Sigmoid colon (tissue), 7 donors: ENCODE results near the gene GLCCI1. TPM values are rescaled to one million over a fixed set of nuclear protein-coding genes. Genes with fewer than 3 reads are reported as not detected.

ENCODE experiments used
- DNase-seq: peaks from one replicate; pipeline ENCODE4 v3.0.0-alpha.2; 2019
- H3K27ac ChIP-seq, 4 donors: fragments of 200-600 bp; sonication (generic); one replicate each; pipeline ENCODE4 v1.5.1; 2016 to 2019; ENCODE audit warnings: mild to moderate bottlenecking in 1 of 4
- H3K27me3 ChIP-seq, 3 donors: fragments of 200-600 bp; sonication (generic); one replicate each; pipeline ENCODE4 v1.5.1; 2019; ENCODE audit warnings: mild to moderate bottlenecking in 1 of 3
- H3K36me3 ChIP-seq, 4 donors: fragments of 200-600 bp; sonication (generic); one replicate each; pipeline ENCODE4 v1.5.1; 2016 to 2019
- H3K4me1 ChIP-seq, 4 donors: fragments of 200-600 bp; sonication (generic); one replicate each; pipeline ENCODE4 v1.5.1; 2017 to 2019
- H3K4me3 ChIP-seq, 4 donors: fragments of 200-600 bp; sonication (generic); one replicate each; pipeline ENCODE4 v1.5.1; 2017 to 2019; ENCODE audit warnings: mild to moderate bottlenecking in 2 of 4, moderate library complexity in 1 of 4
- H3K9me3 ChIP-seq, 4 donors: fragments of 200-600 bp in 3 of 4; sonication (generic) in 3 of 4; one replicate each; pipeline versions ENCODE4 v1.5.1 to v1.6.1; 2013 to 2019
- CTCF ChIP-seq, 4 experiments: fragments of 450-650 bp in 3 of 4; fragments of 200-600 bp in 1 of 4; IDR thresholded peaks; one replicate each; pipeline ENCODE4 v1.5.1; 2016 to 2019; ENCODE audit warnings: antibody characterized with exemption in 4 of 4, mild to moderate bottlenecking in 3 of 4, moderate library complexity in 2 of 4
- EP300 ChIP-seq, 4 donors: sonication (generic); formaldehyde crosslinking; IDR thresholded peaks; one replicate each; pipeline ENCODE4 v1.6.1; 2017; ENCODE audit warnings: antibody characterized with exemption in 4 of 4
- POLR2A ChIP-seq, 2 donors: fragments of 450-650 bp; IDR thresholded peaks; one replicate each; pipeline ENCODE4 v1.6.1; 2016; ENCODE audit warnings: antibody characterized with exemption in 2 of 2, mild to moderate bottlenecking in 2 of 2, moderate library complexity in 2 of 2
- POLR2AphosphoS5 ChIP-seq, 4 donors: sonication (generic); formaldehyde crosslinking; IDR thresholded peaks; one replicate each; pipeline ENCODE4 v1.6.1; 2017; ENCODE audit warnings: antibody characterized with exemption in 4 of 4
- WGBS, 2 donors: extraction: QIAGEN DNeasy Blood & Tissue Kit; methylation state at CpG; one replicate each; pipeline ENCODE4 v1.1.7; 2013; 5-methylcytosine and 5-hydroxymethylcytosine counted together
- intact Hi-C: fragments of 100-400 bp; cut with DNase I; formaldehyde crosslinking; loops from one replicate; pipeline ENCODE4 v1.15.1; 2023
- polyA plus RNA-seq, 3 donors: library from polyadenylated mRNA; stranded (reverse); fragments of 200-250 nt; gene quantifications; one replicate each; pipeline ENCODE4 v1.2.3, GENCODE V29; 2013
- total RNA-seq, 4 donors: library from RNA; depleted of rRNA; stranded (reverse); fragments of >200 nt; gene quantifications; one replicate each; pipeline ENCODE4 v1.1.0, GENCODE V29; 2016
- donor health status: healthy with polysubstance abuse.
- donor health status: Bipolar disorder and iron deficiency.
- donor health status: healthy.

The GLCCI1 gene
- total and polyA plus RNA-seq, 7 donors = 1.4 to 17.7 (median 6.1) TPM

DNA sequence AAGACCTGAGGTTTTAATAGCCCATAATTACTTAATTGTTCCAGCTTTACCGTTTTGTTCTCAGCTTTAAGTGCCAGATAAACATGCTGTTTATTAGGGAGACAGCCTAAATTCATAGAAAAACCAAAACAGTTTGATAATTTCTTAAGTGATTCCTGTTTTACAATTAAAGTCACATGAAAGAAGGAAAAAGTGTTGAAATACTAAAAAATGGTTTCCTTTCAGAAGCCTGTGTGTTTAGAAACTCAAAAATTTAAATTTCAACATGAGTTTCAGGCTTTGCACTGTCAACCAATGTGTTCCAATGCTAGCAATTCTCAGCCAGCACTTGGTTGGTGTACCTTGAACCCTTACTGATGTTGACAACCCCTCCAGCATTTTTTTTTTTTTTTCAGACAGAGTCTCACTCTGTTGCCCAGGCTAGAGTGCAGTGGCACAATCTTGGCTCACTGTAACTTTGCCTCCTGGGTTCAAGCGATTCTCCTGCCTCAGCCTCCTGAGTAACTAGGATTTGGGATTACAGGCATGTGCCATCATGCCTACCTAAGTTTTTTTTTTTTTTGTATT lies 158.1 kb downstream of the GLCCI1 start:
- Histone ChIP-seq H3K27me3 (no peaks in the 10 kb centered on the region), H3K4me1 (no peaks in the 10 kb centered on the region), H3K4me3 (no peak overlapping the region), H3K36me3 (no peaks in the 10 kb centered on the region), H3K27ac (no peak overlapping the region), H3K9me3 (no peaks in the 10 kb centered on the region)
- TF ChIP-seq EP300 (IDR thresholded peaks at IDR 0.05) (no peak), POLR2AphosphoS5 (IDR thresholded peaks at IDR 0.05) (no peak), POLR2A (IDR thresholded peaks at IDR 0.05) (no peak), CTCF (IDR thresholded peaks at IDR 0.05) (no peak)
- intact Hi-C loops = no loop called here
- no peak for DNase-seq
- 65 to 76% methylated on average over 2 of the region's 2 CpGs for WGBS, 2 donors

DNA sequence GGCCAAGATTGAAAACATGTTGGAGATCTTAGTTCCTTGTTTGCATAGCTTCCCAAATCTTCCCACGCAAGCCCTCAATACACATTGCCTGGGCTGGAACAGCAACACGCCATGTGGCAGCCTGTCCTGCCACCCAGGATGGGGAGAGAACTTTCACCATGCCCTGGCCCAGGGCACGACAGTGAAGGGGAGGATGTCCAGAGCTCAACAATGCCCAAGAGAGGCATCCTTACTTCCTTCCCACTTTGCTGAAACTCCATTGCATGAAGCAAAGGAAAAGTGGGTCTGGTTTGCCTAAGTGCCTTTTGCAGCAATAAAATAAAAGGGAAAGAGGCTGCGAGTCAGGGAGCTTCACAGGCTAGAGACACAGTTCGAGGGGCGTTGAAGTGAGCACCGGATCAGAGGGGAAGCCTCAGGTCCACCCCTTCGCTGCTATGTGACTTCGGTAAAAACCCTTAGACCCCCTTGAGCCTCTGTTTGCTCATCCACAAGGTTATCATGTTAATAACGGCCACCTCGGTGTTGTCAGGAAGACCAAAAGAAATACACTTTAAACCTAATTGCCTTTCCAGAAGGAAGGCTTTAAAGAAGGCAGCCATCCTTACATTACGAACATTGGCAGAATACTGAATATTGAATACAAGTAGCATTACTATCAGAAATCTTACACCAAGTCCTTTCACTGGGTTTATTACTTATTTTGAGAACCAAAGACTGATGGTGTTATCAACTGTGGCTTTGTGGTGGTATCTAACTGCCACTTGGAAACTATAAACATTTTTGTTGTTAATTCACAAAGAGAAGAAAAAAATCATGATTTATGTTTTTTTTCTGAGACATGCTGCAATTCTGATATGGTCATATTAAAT lies 160.1 kb downstream of the GLCCI1 start:
- Histone ChIP-seq H3K27ac (no peak overlapping the region), H3K36me3 (no peaks in the 10 kb centered on the region), H3K27me3 (no peaks in the 10 kb centered on the region), H3K4me1 (no peaks in the 10 kb centered on the region), H3K4me3 (no peak overlapping the region), H3K9me3 (no peaks in the 10 kb centered on the region)
- no peak for TF ChIP-seq POLR2AphosphoS5 (IDR thresholded peaks at IDR 0.05)
- no peak for TF ChIP-seq POLR2A (IDR thresholded peaks at IDR 0.05)
- no peak for TF ChIP-seq CTCF (IDR thresholded peaks at IDR 0.05)
- no peak for TF ChIP-seq EP300 (IDR thresholded peaks at IDR 0.05)
- 80 to 89% methylated on average over 12 of the region's 12 CpGs for WGBS, 2 donors
- intact Hi-C loops = no loop called here
- DNase-seq = no peak

DNA sequence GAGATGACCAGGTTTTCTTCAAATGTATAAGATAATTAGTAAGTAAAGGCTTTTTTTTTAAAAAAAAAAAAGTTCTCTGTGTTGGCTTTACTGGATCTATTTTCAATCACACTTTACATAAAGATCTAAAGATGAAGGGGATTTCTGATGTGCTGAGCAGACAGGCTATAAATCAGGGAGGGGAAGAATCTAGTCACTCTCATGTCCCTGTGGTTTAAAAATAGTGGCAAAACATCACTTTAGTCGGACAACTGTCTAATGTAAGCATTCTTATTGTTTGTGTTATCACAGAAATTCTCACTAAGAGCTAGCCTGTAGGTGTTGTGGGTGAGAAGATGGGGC lies 160.7 kb downstream of the GLCCI1 start:
- no peaks in the 10 kb centered on the region for H3K9me3 ChIP-seq
- no peak overlapping the region for H3K27ac ChIP-seq
- 55 to 74% methylated on average over 1 of the region's 1 CpG for WGBS, 2 donors
- H3K36me3 ChIP-seq = no peaks in the 10 kb centered on the region
- no peaks in the 10 kb centered on the region for H3K4me1 ChIP-seq
- H3K27me3 ChIP-seq = no peaks in the 10 kb centered on the region
- no peak for TF ChIP-seq POLR2AphosphoS5 (IDR thresholded peaks at IDR 0.05)
- no peak for TF ChIP-seq CTCF (IDR thresholded peaks at IDR 0.05)
- H3K4me3 ChIP-seq = no peak overlapping the region
- intact Hi-C loops = no loop called here
- DNase-seq = no peak

DNA sequence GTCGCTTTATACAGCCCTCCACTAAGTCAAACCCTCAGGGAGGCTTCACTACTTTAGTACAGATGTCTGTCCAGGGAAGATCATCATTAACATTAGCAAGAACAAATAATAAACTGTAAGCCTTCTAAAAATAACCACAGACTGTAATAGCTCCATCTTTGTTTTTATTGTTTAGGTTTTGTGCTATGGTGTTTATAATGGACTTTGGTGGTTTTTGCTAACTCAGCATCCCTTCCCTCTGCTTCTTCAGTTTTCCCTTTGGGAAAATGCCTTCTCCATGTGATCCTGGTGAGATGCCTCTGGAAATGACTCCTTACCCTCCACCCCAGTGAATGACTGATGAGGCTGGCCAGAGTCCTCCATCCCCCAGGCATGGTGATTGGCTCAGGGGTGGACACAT lies 162.1 kb downstream of the GLCCI1 start:
- intact Hi-C loops = no loop called here
- 95 to 97% methylated on average over 1 of the region's 1 CpG for WGBS, 2 donors
- Histone ChIP-seq H3K4me1 (no peaks in the 10 kb centered on the region), H3K36me3 (no peaks in the 10 kb centered on the region), H3K4me3 (no peak overlapping the region), H3K27ac (no peak overlapping the region), H3K9me3 (no peaks in the 10 kb centered on the region), H3K27me3 (no peaks in the 10 kb centered on the region)
- DNase-seq = no peak
- TF ChIP-seq CTCF (IDR thresholded peaks at IDR 0.05) (no peak), POLR2AphosphoS5 (IDR thresholded peaks at IDR 0.05) (no peak), POLR2A (IDR thresholded peaks at IDR 0.05) (no peak), EP300 (IDR thresholded peaks at IDR 0.05) (no peak)
